Measurements from ENCODE around the gene GFM1. TPM values are rescaled to one million over a fixed set of nuclear protein-coding genes. Genes with fewer than 3 reads are reported as not detected.
A peak's percentile ranks its signal among the peaks of the same experiment; 100 is the strongest.
"Not testable (repeated sequence)": the region's sequence is repeated elsewhere in the genome, so short reads cannot be mapped to it uniquely, and the experiment has no call there.

GFM1 gene
- polyA plus RNA-seq, 1 experiment: 13.9 TPM

GRCh38 chr3:158680861-158681260 is 36.5 kb downstream of the GFM1 start:
- TF ChIP-seq CTCF (IDR thresholded peaks at IDR 0.05; ENCODE audit: insufficient read depth, low read depth, low read length): no peak
- DNase-seq (ENCODE audit: low read depth): no peak
- 0 out of 2 replicates have a peak, but pooled peaks cover 1% of the 10 kb centered on the region for H3K36me3 ChIP-seq (ENCODE audit: control insufficient read depth, insufficient read depth, low read length)
- no peak overlapping the region for H3K4me3 ChIP-seq (ENCODE audit: low read depth, low read length)
- ChIA-PET CTCF (interaction anchor here (1.3 kb wide), 1 partner anchor 46 kb away, joined by 5 read pairs; no protein-coding TSS in a partner anchor), POLR2A (no interaction called here)
- no peaks in the 10 kb centered on the region for H3K27me3 ChIP-seq (ENCODE audit: control insufficient read depth, insufficient read depth, low read length)

- POLR2A ChIA-PET: interaction anchor here (0.6 kb wide), 1 partner anchor 117 kb away, joined by 3 read pairs; no protein-coding TSS in a partner anchor
- TF ChIP-seq CTCF (IDR thresholded peaks at IDR 0.05; ENCODE audit: insufficient read depth, low read depth, low read length): no peak
- Histone ChIP-seq H3K36me3 (ENCODE audit: control insufficient read depth, insufficient read depth, low read length) (no peaks in the 10 kb centered on the region), H3K4me3 (ENCODE audit: low read depth, low read length) (no peak overlapping the region), H3K27me3 (ENCODE audit: control insufficient read depth, insufficient read depth, low read length) (no peaks in the 10 kb centered on the region)
- DNase-seq (ENCODE audit: low read depth): peak; percentile 72
- CTCF ChIA-PET: interaction anchor here (1.1 to 1.3 kb wide), 2 partner anchors 11 to 108 kb away, joined by 3 to 4 read pairs; partner anchors contain the start of gene LXN
Observed at GRCh38 chr3:158683230-158683962, 39.1 kb downstream of the GFM1 start.

- DNase-seq (ENCODE audit: low read depth): no peak
- Histone ChIP-seq H3K4me3 (ENCODE audit: low read depth, low read length) (no peak overlapping the region), H3K27me3 (ENCODE audit: control insufficient read depth, insufficient read depth, low read length) (no peaks in the 10 kb centered on the region), H3K36me3 (ENCODE audit: control insufficient read depth, insufficient read depth, low read length) (no peaks in the 10 kb centered on the region)
- no peak for TF ChIP-seq CTCF (IDR thresholded peaks at IDR 0.05; ENCODE audit: insufficient read depth, low read depth, low read length)
- ChIA-PET CTCF (interaction anchor here (1.3 to 1.8 kb wide), 3 partner anchors 13 to 43 kb away, joined by 4 to 5 read pairs (median 5); partner anchors contain the start of gene LXN), POLR2A (no interaction called here)
Observed at GRCh38 chr3:158685159-158685558, 40.8 kb downstream of the GFM1 start.

GRCh38 chr3:158693866-158694456 is 49.6 kb downstream of the GFM1 start:
- DNase-seq (ENCODE audit: low read depth); H3K27me3 ChIP-seq (ENCODE audit: control insufficient read depth, insufficient read depth, low read length); POLR2A ChIA-PET; H3K4me3 ChIP-seq (ENCODE audit: low read depth, low read length); H3K36me3 ChIP-seq (ENCODE audit: control insufficient read depth, insufficient read depth, low read length): not testable (repeated sequence)
- CTCF ChIA-PET: interaction anchor here (1.0 to 1.3 kb wide), 4 partner anchors 11 to 98 kb away, joined by 3 to 5 read pairs (median 3); no protein-coding TSS in a partner anchor

- Histone ChIP-seq H3K27me3 (ENCODE audit: control insufficient read depth, insufficient read depth, low read length) (no peaks in the 10 kb centered on the region), H3K36me3 (ENCODE audit: control insufficient read depth, insufficient read depth, low read length) (no peaks in the 10 kb centered on the region; the same call in 1 of the 2 replicates), H3K4me3 (ENCODE audit: low read depth, low read length) (no peak overlapping the region)
- DNase-seq (ENCODE audit: low read depth): no peak
- no peak for TF ChIP-seq CTCF (IDR thresholded peaks at IDR 0.05; ENCODE audit: insufficient read depth, low read depth, low read length)
- CTCF ChIA-PET: interaction anchor here (1.0 to 1.1 kb wide), 2 partner anchors 11 to 24 kb away, joined by 3 to 6 read pairs; partner anchors contain the start of gene LXN
- POLR2A ChIA-PET: no interaction called here
Observed at GRCh38 chr3:158696618-158697017, 52.3 kb downstream of the GFM1 start.

All from BJ (cell line).